DOHH2 (cell line): ENCODE data around the gene ADCY6.
A peak's percentile ranks its signal among the peaks of the same experiment; 100 is the strongest.

Experiments
- H3F3A ChIP-seq: fragments of 200-600 bp; sonication (generic), shearing (Covaris generic); 2 replicates; pipeline ENCODE4 v1.6.0; 2016; ENCODE audit warnings: antibody characterized with exemption, mild to moderate bottlenecking; ENCODE audit not compliant: control insufficient read depth, insufficient read depth
- H3K27ac ChIP-seq: fragments of 200-600 bp; sonication (generic); 2 replicates; pipeline ENCODE4 v1.5.1; 2014; ENCODE audit warnings: low read depth, mild to moderate bottlenecking, low read length, moderate library complexity
- H3K27me3 ChIP-seq: fragments of 200-600 bp; sonication (generic); 2 replicates; pipeline ENCODE4 v1.6.1; 2014; ENCODE audit warnings: mild to moderate bottlenecking, low read length, mixed read lengths; ENCODE audit not compliant: control insufficient read depth
- H3K36me3 ChIP-seq: fragments of 200-600 bp; sonication (generic); 2 replicates; pipeline ENCODE4 v1.6.1; 2014; ENCODE audit warnings: mild to moderate bottlenecking, low read length, moderate library complexity, mixed read lengths; ENCODE audit not compliant: control insufficient read depth
- H3K4me1 ChIP-seq: fragments of 200-600 bp; sonication (generic); 2 replicates; pipeline ENCODE4 v1.6.1; 2014; ENCODE audit warnings: mild to moderate bottlenecking, low read length, mixed read lengths; ENCODE audit not compliant: control insufficient read depth
- H3K4me2 ChIP-seq: fragments of 200-600 bp; sonication (generic); 2 replicates; pipeline ENCODE4 v1.6.0; 2014; ENCODE audit warnings: mild to moderate bottlenecking, low read length, moderate library complexity
- H3K4me3 ChIP-seq: fragments of 200-600 bp; sonication (generic); 2 replicates; pipeline ENCODE4 v1.5.1; 2014; ENCODE audit warnings: mild to moderate bottlenecking, low read length, mixed read lengths
- H3K79me2 ChIP-seq: fragments of 200-600 bp; sonication (generic); 2 replicates; pipeline ENCODE4 v1.6.1; 2014; ENCODE audit warnings: mild to moderate bottlenecking, low read length, mixed read lengths; ENCODE audit not compliant: control insufficient read depth
- H3K9me2 ChIP-seq: fragments of 200-600 bp; sonication (generic); replicated peaks from 2 replicates; pipeline ENCODE4 v1.6.1; 2014; ENCODE audit warnings: mild to moderate bottlenecking, low read length, mixed read lengths; ENCODE audit not compliant: control insufficient read depth
- H3K9me3 ChIP-seq: fragments of 200-600 bp; sonication (generic); 2 replicates; pipeline ENCODE4 v1.6.1; 2014; ENCODE audit warnings: antibody characterized with exemption, low read length, mixed read lengths; ENCODE audit not compliant: control insufficient read depth, insufficient read depth
- H4K20me1 ChIP-seq: fragments of 200-600 bp; sonication (generic); 2 replicates; pipeline ENCODE4 v1.6.0; 2014; ENCODE audit warnings: low read depth, mild to moderate bottlenecking, antibody characterized with exemption, low read length, moderate library complexity; ENCODE audit not compliant: control insufficient read depth, insufficient read depth
- EZH2phosphoT487 ChIP-seq: fragments of 200-600 bp; sonication (generic); IDR thresholded peaks from 2 replicates; pipeline ENCODE4 v1.6.1; 2017; ENCODE audit warnings: borderline replicate concordance, mild to moderate bottlenecking, antibody characterized with exemption, low read length, moderate library complexity, mixed read lengths
- TF ChIP-seq, protein P1 (sequence below): fragments of 200-600 bp; sonication (generic); IDR thresholded peaks from one replicate; pipeline ENCODE4 v1.5.1; 2014; ENCODE audit warnings: antibody characterized with exemption, mild to moderate bottlenecking, low read depth, low read length; ENCODE audit not compliant: poor library complexity, severe bottlenecking

ADCY6 gene

DNA sequence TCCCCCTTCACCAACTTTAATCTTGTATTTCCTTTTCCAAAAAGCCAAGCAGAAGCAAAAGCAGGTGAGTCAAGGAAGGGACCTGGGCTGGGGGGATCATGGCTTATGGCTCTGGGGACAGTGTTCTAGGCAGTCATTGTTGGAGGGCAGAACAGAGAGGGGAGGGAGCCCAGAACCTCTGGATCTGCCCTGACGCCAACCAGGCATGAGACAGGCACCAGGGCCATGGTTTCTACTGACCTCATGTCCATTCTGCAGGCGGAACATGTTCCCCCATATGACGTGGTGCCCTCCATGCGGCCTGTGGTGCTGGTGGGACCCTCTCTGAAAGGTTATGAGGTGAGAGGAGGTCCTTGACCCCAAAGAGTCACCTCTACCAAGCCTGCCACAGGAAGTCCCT is 36.0 kb upstream of the ADCY6 start:
- H3K27ac ChIP-seq, result no peak overlapping the region
- H3K27me3 ChIP-seq, result peaks cover 5% of the 10 kb centered on the region; the same call in 1 of the 2 replicates
- no peak for TF ChIP-seq EZH2phosphoT487
- H3K79me2 ChIP-seq, result no peaks in the 10 kb centered on the region
- no peaks in the 10 kb centered on the region for H3K9me2 ChIP-seq
- 0 out of 2 replicates have a peak, but pooled peaks cover 4% of the 10 kb centered on the region for H3F3A ChIP-seq
- no peak overlapping the region for H3K4me3 ChIP-seq
- peaks cover 11% of the 10 kb centered on the region for H3K4me1 ChIP-seq
- H3K4me2 ChIP-seq, result no peak overlapping the region
- peaks cover 20% of the 10 kb centered on the region for H3K36me3 ChIP-seq
- no peaks in the 10 kb centered on the region for H3K9me3 ChIP-seq
- no peaks in the 10 kb centered on the region for H4K20me1 ChIP-seq

DNA sequence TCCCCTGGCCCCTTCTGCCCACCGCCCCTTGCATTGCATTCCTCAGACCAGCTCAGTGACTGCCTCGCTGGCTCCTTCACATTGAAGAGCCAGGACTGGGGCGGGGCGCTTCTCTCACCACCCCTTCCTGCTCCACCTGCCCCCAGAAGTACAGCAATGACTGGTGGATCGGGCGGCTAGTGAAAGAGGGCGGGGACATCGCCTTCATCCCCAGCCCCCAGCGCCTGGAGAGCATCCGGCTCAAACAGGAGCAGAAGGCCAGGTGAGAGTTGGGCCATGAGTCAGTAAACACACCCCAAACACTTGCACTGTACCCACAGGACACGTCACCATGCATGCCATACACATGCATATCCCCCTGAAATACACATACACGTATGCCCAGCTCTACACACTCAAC is 35.2 kb upstream of the ADCY6 start:
- TF ChIP-seq, protein P1, sequence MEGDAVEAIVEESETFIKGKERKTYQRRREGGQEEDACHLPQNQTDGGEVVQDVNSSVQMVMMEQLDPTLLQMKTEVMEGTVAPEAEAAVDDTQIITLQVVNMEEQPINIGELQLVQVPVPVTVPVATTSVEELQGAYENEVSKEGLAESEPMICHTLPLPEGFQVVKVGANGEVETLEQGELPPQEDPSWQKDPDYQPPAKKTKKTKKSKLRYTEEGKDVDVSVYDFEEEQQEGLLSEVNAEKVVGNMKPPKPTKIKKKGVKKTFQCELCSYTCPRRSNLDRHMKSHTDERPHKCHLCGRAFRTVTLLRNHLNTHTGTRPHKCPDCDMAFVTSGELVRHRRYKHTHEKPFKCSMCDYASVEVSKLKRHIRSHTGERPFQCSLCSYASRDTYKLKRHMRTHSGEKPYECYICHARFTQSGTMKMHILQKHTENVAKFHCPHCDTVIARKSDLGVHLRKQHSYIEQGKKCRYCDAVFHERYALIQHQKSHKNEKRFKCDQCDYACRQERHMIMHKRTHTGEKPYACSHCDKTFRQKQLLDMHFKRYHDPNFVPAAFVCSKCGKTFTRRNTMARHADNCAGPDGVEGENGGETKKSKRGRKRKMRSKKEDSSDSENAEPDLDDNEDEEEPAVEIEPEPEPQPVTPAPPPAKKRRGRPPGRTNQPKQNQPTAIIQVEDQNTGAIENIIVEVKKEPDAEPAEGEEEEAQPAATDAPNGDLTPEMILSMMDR, result no peak
- TF ChIP-seq EZH2phosphoT487, result no peak
- H3K4me3 ChIP-seq, result no peak overlapping the region
- peaks cover 11% of the 10 kb centered on the region for H3K4me1 ChIP-seq
- peaks cover 5% of the 10 kb centered on the region; the same call in 1 of the 2 replicates for H3K27me3 ChIP-seq
- no peaks in the 10 kb centered on the region for H3K79me2 ChIP-seq
- H3F3A ChIP-seq, result 0 out of 2 replicates have a peak, but pooled peaks cover 4% of the 10 kb centered on the region
- H3K4me2 ChIP-seq, result peak overlapping the region; percentile 24; the same call in 1 of the 2 replicates
- no peaks in the 10 kb centered on the region for H3K9me2 ChIP-seq
- peaks cover 12% of the 10 kb centered on the region for H3K36me3 ChIP-seq
- H4K20me1 ChIP-seq, result no peaks in the 10 kb centered on the region
- H3K27ac ChIP-seq, result no peak overlapping the region
- H3K9me3 ChIP-seq, result no peaks in the 10 kb centered on the region

DNA sequence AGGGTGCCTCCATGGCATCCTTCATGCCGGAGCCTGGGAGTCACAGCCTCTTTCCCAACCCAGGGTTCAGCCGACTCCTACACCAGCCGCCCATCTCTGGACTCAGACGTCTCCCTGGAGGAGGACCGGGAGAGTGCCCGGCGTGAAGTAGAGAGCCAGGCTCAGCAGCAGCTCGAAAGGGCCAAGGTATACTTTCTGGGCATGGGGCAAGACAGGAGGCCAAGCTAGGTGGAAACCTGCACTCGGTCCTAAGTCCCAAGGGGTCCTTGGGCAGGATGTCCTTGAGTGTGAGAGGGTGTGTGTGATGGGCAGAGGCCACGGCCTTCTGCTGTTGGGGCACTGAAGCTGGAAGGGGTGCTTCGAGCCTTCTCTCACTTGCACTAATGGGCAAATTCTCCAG is 34.4 kb upstream of the ADCY6 start:
- H4K20me1 ChIP-seq, result no peaks in the 10 kb centered on the region
- 0 out of 2 replicates have a peak, but pooled peaks cover 4% of the 10 kb centered on the region for H3F3A ChIP-seq
- peaks cover 5% of the 10 kb centered on the region; the same call in 1 of the 2 replicates for H3K27me3 ChIP-seq
- H3K36me3 ChIP-seq, result peaks cover 4% of the 10 kb centered on the region; the same call in 1 of the 2 replicates
- H3K27ac ChIP-seq, result no peak overlapping the region
- H3K9me2 ChIP-seq, result no peaks in the 10 kb centered on the region
- no peaks in the 10 kb centered on the region for H3K79me2 ChIP-seq
- TF ChIP-seq EZH2phosphoT487, result no peak
- TF ChIP-seq, protein P1, result no peak
- H3K4me2 ChIP-seq, result no peak overlapping the region
- peaks cover 15% of the 10 kb centered on the region for H3K4me1 ChIP-seq
- no peaks in the 10 kb centered on the region for H3K9me3 ChIP-seq
- no peak overlapping the region for H3K4me3 ChIP-seq

DNA sequence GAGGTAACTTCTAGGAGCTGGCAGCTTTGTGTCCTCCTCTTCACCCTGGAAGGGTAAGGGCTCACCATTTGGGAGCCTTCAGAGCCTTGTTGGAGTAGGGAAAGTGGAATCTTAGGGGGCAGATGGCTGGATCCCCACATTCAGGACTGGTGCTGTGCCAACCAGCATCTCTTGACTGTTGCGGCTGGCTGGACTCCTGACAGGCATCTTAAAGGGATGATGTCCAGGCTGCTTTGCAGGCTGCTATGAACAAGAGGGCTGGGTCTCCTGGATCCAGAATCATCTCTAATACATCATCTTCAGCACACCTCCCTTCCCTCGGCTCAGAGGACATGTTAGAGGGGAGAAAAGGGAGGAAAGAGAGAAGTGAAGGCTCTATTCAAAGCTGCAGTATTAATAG is 33.8 kb upstream of the ADCY6 start:
- no peaks in the 10 kb centered on the region for H4K20me1 ChIP-seq
- no peaks in the 10 kb centered on the region for H3K79me2 ChIP-seq
- peaks cover 19% of the 10 kb centered on the region for H3K4me1 ChIP-seq
- no peaks in the 10 kb centered on the region for H3K9me2 ChIP-seq
- H3K27me3 ChIP-seq, result peaks cover 8% of the 10 kb centered on the region; the same call in 1 of the 2 replicates
- H3K4me3 ChIP-seq, result no peak overlapping the region
- TF ChIP-seq, protein P1, result no peak
- TF ChIP-seq EZH2phosphoT487, result no peak
- H3F3A ChIP-seq, result 0 out of 2 replicates have a peak, but pooled peaks cover 4% of the 10 kb centered on the region
- no peak overlapping the region for H3K4me2 ChIP-seq
- H3K36me3 ChIP-seq, result no peaks in the 10 kb centered on the region; the same call in 1 of the 2 replicates
- H3K9me3 ChIP-seq, result no peaks in the 10 kb centered on the region
- no peak overlapping the region for H3K27ac ChIP-seq
